ENCODE data around the gene FKBP1A. TPM values are rescaled to one million over a fixed set of nuclear protein-coding genes. Genes with fewer than 3 reads are reported as not detected.

Gene FKBP1A
- polyA plus RNA-seq, 1 experiment = 476 TPM

DNA sequence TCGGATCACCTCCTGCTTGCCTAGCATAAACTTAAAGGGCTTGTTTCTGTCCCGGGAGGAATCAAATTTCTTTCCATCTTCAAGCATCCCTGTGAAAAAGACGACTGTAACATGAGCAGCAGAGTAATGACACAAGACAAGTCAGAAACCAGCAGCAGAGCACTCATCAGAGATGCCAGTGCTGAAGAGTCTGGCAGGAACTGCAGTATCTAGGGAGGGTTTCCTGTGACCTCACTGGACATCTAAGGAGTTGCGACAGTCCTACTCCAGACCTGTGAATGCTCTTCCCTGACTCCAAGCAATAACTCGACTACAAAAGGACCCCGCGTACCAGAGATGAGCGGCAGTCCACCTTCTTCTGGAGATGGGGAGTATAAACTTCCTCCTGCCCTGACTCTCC lies 17.3 kb downstream of the FKBP1A start:
- no peak for DNase-seq (ENCODE audit: low read depth)
- CTCF ChIA-PET = no interaction called here
- POLR2A ChIA-PET = no interaction called here
- Histone ChIP-seq H3K27me3 (ENCODE audit: control insufficient read depth, insufficient read depth, low read length) (no peaks in the 10 kb centered on the region), H3K4me3 (ENCODE audit: low read depth, low read length) (no peak overlapping the region), H3K36me3 (ENCODE audit: control insufficient read depth, insufficient read depth, low read length) (peaks cover 3% of the 10 kb centered on the region)
- TF ChIP-seq, protein P1, sequence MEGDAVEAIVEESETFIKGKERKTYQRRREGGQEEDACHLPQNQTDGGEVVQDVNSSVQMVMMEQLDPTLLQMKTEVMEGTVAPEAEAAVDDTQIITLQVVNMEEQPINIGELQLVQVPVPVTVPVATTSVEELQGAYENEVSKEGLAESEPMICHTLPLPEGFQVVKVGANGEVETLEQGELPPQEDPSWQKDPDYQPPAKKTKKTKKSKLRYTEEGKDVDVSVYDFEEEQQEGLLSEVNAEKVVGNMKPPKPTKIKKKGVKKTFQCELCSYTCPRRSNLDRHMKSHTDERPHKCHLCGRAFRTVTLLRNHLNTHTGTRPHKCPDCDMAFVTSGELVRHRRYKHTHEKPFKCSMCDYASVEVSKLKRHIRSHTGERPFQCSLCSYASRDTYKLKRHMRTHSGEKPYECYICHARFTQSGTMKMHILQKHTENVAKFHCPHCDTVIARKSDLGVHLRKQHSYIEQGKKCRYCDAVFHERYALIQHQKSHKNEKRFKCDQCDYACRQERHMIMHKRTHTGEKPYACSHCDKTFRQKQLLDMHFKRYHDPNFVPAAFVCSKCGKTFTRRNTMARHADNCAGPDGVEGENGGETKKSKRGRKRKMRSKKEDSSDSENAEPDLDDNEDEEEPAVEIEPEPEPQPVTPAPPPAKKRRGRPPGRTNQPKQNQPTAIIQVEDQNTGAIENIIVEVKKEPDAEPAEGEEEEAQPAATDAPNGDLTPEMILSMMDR (IDR thresholded peaks at IDR 0.05; ENCODE audit: insufficient read depth, low read depth, low read length) = no peak

DNA sequence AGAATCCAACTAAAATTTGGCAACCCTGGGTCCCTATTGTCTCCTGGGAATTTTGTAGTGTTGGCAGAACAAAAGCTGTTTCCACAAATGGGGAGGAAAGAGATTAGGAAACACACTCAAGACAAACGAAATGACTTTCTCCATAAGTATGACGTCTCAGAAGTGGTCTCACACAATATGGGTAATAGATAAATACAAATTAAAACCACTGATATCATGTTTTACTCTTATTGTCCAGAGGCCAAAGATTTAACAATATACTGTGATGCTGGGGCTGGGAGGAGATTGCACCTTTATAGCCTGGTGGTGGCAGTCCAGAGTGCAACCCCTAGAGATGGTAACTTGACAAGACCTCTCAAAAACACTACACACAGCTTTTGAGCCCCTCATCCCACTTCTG lies 18.6 kb downstream of the FKBP1A start:
- POLR2A ChIA-PET = no interaction called here
- H3K27me3 ChIP-seq (ENCODE audit: control insufficient read depth, insufficient read depth, low read length) = no peaks in the 10 kb centered on the region
- H3K36me3 ChIP-seq (ENCODE audit: control insufficient read depth, insufficient read depth, low read length) = peaks cover 2% of the 10 kb centered on the region
- no peak overlapping the region for H3K4me3 ChIP-seq (ENCODE audit: low read depth, low read length)
- no peak for DNase-seq (ENCODE audit: low read depth)
- TF ChIP-seq, protein P1 (IDR thresholded peaks at IDR 0.05; ENCODE audit: insufficient read depth, low read depth, low read length) = no peak
- CTCF ChIA-PET = no interaction called here

DNA sequence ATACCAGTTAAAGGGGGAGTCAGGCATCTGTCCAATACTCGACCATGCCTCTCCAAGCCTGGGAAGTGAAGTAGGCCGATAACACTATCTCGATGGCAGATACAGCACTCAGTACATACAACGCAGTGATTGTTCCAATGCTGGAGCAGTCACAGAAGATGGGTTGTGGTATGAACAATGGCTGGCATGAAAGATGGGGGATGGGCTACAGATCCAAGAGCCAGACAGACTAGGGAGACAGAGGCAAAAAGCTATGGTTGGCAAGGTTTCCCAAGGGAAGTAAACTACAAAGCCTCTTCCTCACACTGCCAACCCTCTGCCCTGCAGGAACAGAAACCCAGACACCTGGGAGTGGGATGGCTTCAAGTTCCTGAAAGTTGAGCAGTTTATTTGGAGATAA lies 19.2 kb downstream of the FKBP1A start:
- no peak for DNase-seq (ENCODE audit: low read depth)
- Histone ChIP-seq H3K4me3 (ENCODE audit: low read depth, low read length) (no peak overlapping the region), H3K27me3 (ENCODE audit: control insufficient read depth, insufficient read depth, low read length) (no peaks in the 10 kb centered on the region), H3K36me3 (ENCODE audit: control insufficient read depth, insufficient read depth, low read length) (peaks cover 2% of the 10 kb centered on the region)
- ChIA-PET POLR2A (no interaction called here), CTCF (no interaction called here)
- TF ChIP-seq, protein P1 (IDR thresholded peaks at IDR 0.05; ENCODE audit: insufficient read depth, low read depth, low read length) = no peak

DNA sequence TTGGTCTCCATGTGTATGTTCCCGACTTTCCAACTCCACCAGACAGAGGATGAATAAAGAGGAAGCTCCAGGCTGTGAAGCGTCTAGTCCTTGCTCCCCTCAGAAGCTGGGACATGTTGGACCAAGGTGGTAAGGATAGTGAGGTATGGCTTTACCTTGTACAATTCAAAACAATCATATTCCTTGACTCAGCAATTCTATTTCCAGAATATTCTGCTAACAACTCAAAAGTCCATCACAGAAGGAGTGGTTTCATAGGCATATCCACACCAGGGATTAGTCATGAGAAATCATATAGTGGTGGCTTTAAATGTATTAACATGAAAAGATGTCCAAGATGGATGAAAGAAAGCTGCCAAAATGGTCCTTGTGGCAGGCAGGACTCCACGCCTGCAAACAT lies 19.8 kb downstream of the FKBP1A start:
- DNase-seq (ENCODE audit: low read depth) = no peak
- ChIA-PET POLR2A (no interaction called here), CTCF (no interaction called here)
- no peaks in the 10 kb centered on the region for H3K27me3 ChIP-seq (ENCODE audit: control insufficient read depth, insufficient read depth, low read length)
- H3K36me3 ChIP-seq (ENCODE audit: control insufficient read depth, insufficient read depth, low read length) = peaks cover 2% of the 10 kb centered on the region
- H3K4me3 ChIP-seq (ENCODE audit: low read depth, low read length) = no peak overlapping the region
- TF ChIP-seq, protein P1 (IDR thresholded peaks at IDR 0.05; ENCODE audit: insufficient read depth, low read depth, low read length) = no peak

DNA sequence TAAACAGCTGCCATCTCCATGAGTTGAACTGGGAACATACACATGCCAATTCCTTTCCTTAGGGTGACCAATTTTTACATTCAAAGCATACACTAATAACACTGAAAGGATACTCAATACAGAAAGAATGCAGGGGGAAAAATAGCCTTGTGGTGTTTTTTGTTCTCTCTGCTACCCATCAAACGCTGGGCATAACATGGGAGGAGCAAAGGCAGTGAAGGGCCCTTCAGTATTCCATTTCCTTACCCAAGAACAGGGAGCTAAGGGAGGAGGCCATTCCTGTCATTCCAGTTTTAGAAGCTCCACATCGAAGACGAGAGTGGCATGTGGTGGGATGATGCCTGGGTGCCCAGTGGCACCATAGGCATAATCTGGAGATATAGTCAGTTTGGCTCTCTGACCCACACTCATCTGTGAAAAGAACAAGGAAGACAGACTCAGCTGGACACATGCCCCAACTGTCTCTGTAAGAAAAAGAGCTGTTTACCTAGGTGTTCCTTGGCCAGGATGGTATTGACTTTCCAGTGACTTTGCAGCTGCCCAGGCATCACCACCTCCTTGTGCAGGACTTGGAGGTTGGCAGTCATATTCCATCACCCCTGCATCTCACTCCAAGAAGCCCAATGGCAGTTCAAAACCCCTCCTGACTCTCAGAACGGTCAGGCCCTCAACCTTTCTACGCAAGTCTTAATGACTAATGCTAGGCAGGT lies 20.9 kb downstream of the FKBP1A start:
- TF ChIP-seq, protein P1 (IDR thresholded peaks at IDR 0.05; ENCODE audit: insufficient read depth, low read depth, low read length) = no peak
- peaks cover 5% of the 10 kb centered on the region for H3K36me3 ChIP-seq (ENCODE audit: control insufficient read depth, insufficient read depth, low read length)
- CTCF ChIA-PET = interaction anchor here (0.6 to 1.3 kb wide), 2 partner anchors 97 to 132 kb away, joined by 3 read pairs; no protein-coding TSS in a partner anchor
- POLR2A ChIA-PET = no interaction called here
- H3K27me3 ChIP-seq (ENCODE audit: control insufficient read depth, insufficient read depth, low read length) = no peaks in the 10 kb centered on the region
- no peak overlapping the region for H3K4me3 ChIP-seq (ENCODE audit: low read depth, low read length)
- DNase-seq (ENCODE audit: low read depth) = no peak

Data from BJ (cell line).